K562 (cell line): ENCODE data around the gene RNLS. TPM values are rescaled to one million over a fixed set of nuclear protein-coding genes. Genes with fewer than 3 reads are reported as not detected.

Experiments
- ATAC-seq: fragments of 200-7000 bp; cut with Tn5 transposase; 3 replicates; pipeline ENCODE4 v1.9.1; 2020; ENCODE audit warnings: moderate library complexity
- BruUV-seq: library from RNA; stranded (reverse); fragments of 400-500 nt; replicated peaks from 2 replicates; lab custom pipeline; 2021; lab: Mats Ljungman, UMichigan
- CTCF ChIA-PET: fragments of 300-600 bp; formaldehyde crosslinking; extraction: SDS; loops from one replicate; lab custom pipeline; 2021; ENCODE audit warnings: low intra/inter-chr PET ratio; lab: Yijun Ruan, JAX
- POLR2A ChIA-PET: fragments of 300-600, 350-650 bp; sonication (Branson Sonifier 250); formaldehyde crosslinking; extraction: SDS; loops from one replicate; lab custom pipeline; 2021; ENCODE audit warnings: antibody characterized with exemption, inconsistent platforms; lab: Yijun Ruan, JAX
- DNase-seq, 4 experiments: peaks; one replicate each; pipeline versions ENCODE4 v3.0.0 to v3.0.0-alpha.2; 2011 to 2018; ENCODE audit warnings: low spot score in 3 of 4, mixed read lengths in 3 of 4; ENCODE audit errors: extremely low read depth in 1 of 4
- FAIRE-seq: peaks from 2 replicates; lab custom pipeline; 2011; peaks lifted over from hg19 to GRCh38; lab: Jason Lieb, UNC
- H2AFZ ChIP-seq: 2 replicates; pipeline ENCODE4 v1.6.0; 2011; ENCODE audit warnings: low read depth, low read length, control low read depth, inconsistent platforms
- H3K27ac ChIP-seq: fragments of 200-600 bp; 3 replicates; pipeline ENCODE4 v1.8.0; 2011; ENCODE audit warnings: low read depth, mild to moderate bottlenecking, control low read depth, inconsistent platforms, low read length, moderate library complexity, mixed read lengths; ENCODE audit errors: extremely low read depth
- H3K27me3 ChIP-seq, 2 experiments: fragments of 300-600 bp in 1 of 2; 2 replicates in 1 of 2; 3 replicates in 1 of 2; pipeline versions ENCODE4 v1.6.0 to v1.8.0; 2011; ENCODE audit warnings: inconsistent platforms in 2 of 2, low read length in 2 of 2, mild to moderate bottlenecking in 1 of 2, mixed read lengths in 1 of 2, moderate library complexity in 1 of 2; ENCODE audit not compliant: control insufficient read depth in 2 of 2, insufficient read depth in 2 of 2
- H3K36me3 ChIP-seq: fragments of 300-600 bp; 3 replicates; pipeline ENCODE4 v1.8.0; 2011; ENCODE audit warnings: mild to moderate bottlenecking, low read length, inconsistent platforms; ENCODE audit not compliant: control insufficient read depth, insufficient read depth
- H3K4me1 ChIP-seq, 2 experiments: fragments of 200-600 bp in 1 of 2; replicated peaks in 1 of 2; 2 replicates in 1 of 2; 3 replicates in 1 of 2; pipeline versions ENCODE4 v1.5.1 to v1.8.0; 2011; ENCODE audit warnings: inconsistent platforms in 2 of 2, low read length in 2 of 2, mild to moderate bottlenecking in 1 of 2, mixed read lengths in 1 of 2, moderate library complexity in 1 of 2; ENCODE audit not compliant: control insufficient read depth in 2 of 2, insufficient read depth in 2 of 2
- H3K4me2 ChIP-seq: 2 replicates; pipeline ENCODE4 v1.6.1; 2011; ENCODE audit warnings: low read length, control low read depth, inconsistent platforms, mixed read lengths; ENCODE audit not compliant: insufficient read depth
- H3K4me3 ChIP-seq: fragments of 200-600 bp; sonication (generic), shearing (Covaris generic); 2 replicates; pipeline ENCODE4 v1.5.1; 2016; ENCODE audit warnings: control low read depth, inconsistent platforms
- H3K79me2 ChIP-seq: fragments of 200-600 bp; 3 replicates; pipeline ENCODE4 v1.8.0; 2011; ENCODE audit warnings: low read length, inconsistent platforms; ENCODE audit not compliant: control insufficient read depth, insufficient read depth
- H3K9ac ChIP-seq, 2 experiments: 2 replicates each; pipeline versions ENCODE4 v1.6.0 to v1.6.1; 2011; ENCODE audit warnings: low read depth in 2 of 2, low read length in 2 of 2, control low read depth in 1 of 2, inconsistent platforms in 1 of 2, mild to moderate bottlenecking in 1 of 2, mixed read lengths in 1 of 2; ENCODE audit not compliant: insufficient read depth in 1 of 2
- H3K9me1 ChIP-seq: one replicate; pipeline ENCODE4 v1.6.0; 2011; ENCODE audit warnings: inconsistent platforms, mild to moderate bottlenecking, low read length, moderate library complexity; ENCODE audit not compliant: control insufficient read depth, insufficient read depth
- H3K9me3 ChIP-seq: replicated peaks from 2 replicates; pipeline ENCODE4 v1.5.1; 2011; ENCODE audit warnings: low read depth, low read length, inconsistent platforms; ENCODE audit not compliant: control insufficient read depth, insufficient read depth
- H4K20me1 ChIP-seq: replicated peaks from 2 replicates; pipeline ENCODE4 v1.6.1; 2011; ENCODE audit warnings: low read length, inconsistent platforms, mixed read lengths; ENCODE audit not compliant: control insufficient read depth, insufficient read depth
- CHD4 ChIP-seq: fragments of 200-600 bp; sonication (generic); IDR thresholded peaks from 3 replicates; pipeline ENCODE4 v1.6.1; 2012; ENCODE audit warnings: low read depth, mild to moderate bottlenecking, mixed read lengths, low read length, inconsistent platforms; ENCODE audit not compliant: insufficient read depth, insufficient replicate concordance, poor library complexity, severe bottlenecking
- ESRRA ChIP-seq: fragments of 450-650 bp; IDR thresholded peaks from 2 replicates; pipeline ENCODE4 v1.6.1; 2014; ENCODE audit warnings: low read depth, mild to moderate bottlenecking, moderate library complexity, borderline replicate concordance
- L3MBTL2 ChIP-seq: fragments of 450-650 bp; IDR thresholded peaks from 2 replicates; pipeline ENCODE4 v1.6.1; 2016; ENCODE audit warnings: mild to moderate bottlenecking, moderate library complexity
- MXD1 ChIP-seq: fragments of 250-450 bp; sonication (Bioruptor Pico); IDR thresholded peaks from 2 replicates; pipeline ENCODE4 v1.8.0; 2021; ENCODE audit warnings: borderline replicate concordance, mild to moderate bottlenecking, moderate library complexity; ENCODE audit not compliant: poor library complexity, severe bottlenecking
- NFRKB ChIP-seq: fragments of 450-650 bp; IDR thresholded peaks from 2 replicates; pipeline ENCODE4 v1.6.1; 2016; ENCODE audit warnings: low read depth
- POU5F1 ChIP-seq: fragments of 150-350 bp; IDR thresholded peaks from 2 replicates; pipeline ENCODE4 v1.6.1; 2014; ENCODE audit warnings: borderline replicate concordance, low read length, low read depth, mild to moderate bottlenecking; ENCODE audit not compliant: partially characterized antibody
- TARDBP ChIP-seq: fragments of 450-650 bp; IDR thresholded peaks from 2 replicates; pipeline ENCODE4 v1.6.1; 2016
- ZNF778 ChIP-seq: fragments of 450-650 bp; formaldehyde crosslinking; IDR thresholded peaks from 2 replicates; pipeline ENCODE4 v1.4.0; 2020; ENCODE audit warnings: mild to moderate bottlenecking, moderate library complexity
- WGBS: fragments of 100-300 bp; shearing (Covaris generic); methylation state at CpG from one replicate; pipeline ENCODE4 v1.1.6; 2016; ENCODE audit warnings: low coverage, mixed read lengths; ENCODE audit not compliant: insufficient coverage; ENCODE audit errors: missing lambda C conversion rate; 5-methylcytosine and 5-hydroxymethylcytosine counted together
- in situ Hi-C: fragments of 300-500 bp; cut with MboI; formaldehyde crosslinking; loops from 4 replicates; pipeline ENCODE4 v1.15.0; 2018; ENCODE audit warnings: inconsistent platforms, mixed read lengths
- intact Hi-C: fragments of 100-400 bp; cut with micrococcal nuclease; formaldehyde crosslinking; loops from 2 replicates; pipeline ENCODE4 v1.14.2; 2022
- polyA plus RNA-seq, 8 experiments: library from polyadenylated mRNA; depleted of rRNA in 4 of 8; stranded (reverse) in 5 of 8; unstranded in 3 of 8; fragments of >200 nt; fragmentation: Nextera tagmentation in 2 of 8; fragmentation: Illumina TruSeq in 1 of 8; extraction: Ambion mirVana in 2 of 8; extraction: Trizol in 1 of 8; gene quantifications; 2 replicates each; pipeline versions ENCODE4 v1.2.1 to v1.2.3, GENCODE V29; 2011 to 2014; ENCODE audit warnings: inconsistent platforms in 1 of 8, missing spikeins in 1 of 8
- total RNA-seq, 7 experiments: library from RNA; depleted of rRNA in 6 of 7; stranded (reverse); fragments of >200 nt in 6 of 7; fragmentation: Illumina TruSeq in 2 of 7; extraction: Trizol in 2 of 7; gene quantifications; 2 replicates each; pipeline versions ENCODE4 v1.2.1 to v1.2.3, GENCODE V29; 2011 to 2021; ENCODE audit warnings: low replicate concordance in 1 of 7
- TF ChIP-seq, protein P1 (sequence below): sonication (generic); formaldehyde crosslinking; IDR thresholded peaks from 2 replicates; pipeline ENCODE4 v1.8.0; 2022; ENCODE audit warnings: mild to moderate bottlenecking, missing genetic modification reagents

Gene RNLS
- total and polyA plus RNA-seq, 9 of the 15 experiments (the other 6 are each of a cell fraction or from before 2014, with no cell fraction given): 0.14 to 0.72 (median 0.41) TPM; not detected in 3

DNA sequence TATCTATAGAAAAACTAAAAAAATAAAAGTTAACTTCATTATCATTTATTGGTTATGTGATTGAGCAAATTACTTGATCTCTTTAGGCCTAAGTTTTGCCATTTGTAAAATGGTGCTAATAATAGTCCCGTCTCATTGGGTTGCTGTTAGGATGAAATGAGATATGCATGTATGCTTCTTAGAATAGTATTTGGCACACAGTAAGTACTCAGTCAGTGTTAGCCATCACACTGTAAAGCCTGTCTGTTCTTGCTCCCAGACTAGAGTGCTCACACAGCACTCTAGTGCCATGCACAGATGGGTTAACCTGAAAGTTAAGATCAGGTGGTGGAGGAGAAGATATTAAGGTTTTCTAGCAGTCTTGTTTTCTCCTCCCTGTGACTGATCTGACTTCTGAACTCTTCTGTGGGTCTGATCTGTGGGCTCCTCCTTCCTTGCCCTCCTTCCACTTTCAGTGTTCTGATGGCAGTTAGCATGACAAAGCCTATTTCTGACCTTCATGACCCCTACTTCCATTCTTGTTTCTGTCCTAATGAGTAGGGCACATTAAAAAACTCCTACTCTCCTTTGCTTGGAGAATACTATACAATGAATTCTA lies 167.5 kb downstream of the RNLS start:
- H3K9me3 ChIP-seq: no peaks in the 10 kb centered on the region
- TF ChIP-seq POU5F1: no peak
- no peak overlapping the region for H2AFZ ChIP-seq
- H3K4me1 ChIP-seq: no peaks in the 10 kb centered on the region
- ChIA-PET CTCF (no interaction called here), POLR2A (no interaction called here)
- FAIRE-seq (no peak), ATAC-seq (no peak), DNase-seq (no peak)
- no peaks in the 10 kb centered on the region for H4K20me1 ChIP-seq
- no peak overlapping the region for H3K27ac ChIP-seq
- H3K36me3 ChIP-seq: no peaks in the 10 kb centered on the region
- no peaks in the 10 kb centered on the region for H3K9me1 ChIP-seq
- no peaks in the 10 kb centered on the region for H3K27me3 ChIP-seq
- WGBS: 0% methylated on average over 1 of the region's 1 CpG
- no peak overlapping the region for H3K4me3 ChIP-seq
- BruUV-seq: no TSS peak
- no peak overlapping the region for H3K4me2 ChIP-seq
- intact Hi-C loops: no loop called here
- no peak overlapping the region for H3K9ac ChIP-seq
- in situ Hi-C loops: no loop called here
- no peaks in the 10 kb centered on the region for H3K79me2 ChIP-seq

DNA sequence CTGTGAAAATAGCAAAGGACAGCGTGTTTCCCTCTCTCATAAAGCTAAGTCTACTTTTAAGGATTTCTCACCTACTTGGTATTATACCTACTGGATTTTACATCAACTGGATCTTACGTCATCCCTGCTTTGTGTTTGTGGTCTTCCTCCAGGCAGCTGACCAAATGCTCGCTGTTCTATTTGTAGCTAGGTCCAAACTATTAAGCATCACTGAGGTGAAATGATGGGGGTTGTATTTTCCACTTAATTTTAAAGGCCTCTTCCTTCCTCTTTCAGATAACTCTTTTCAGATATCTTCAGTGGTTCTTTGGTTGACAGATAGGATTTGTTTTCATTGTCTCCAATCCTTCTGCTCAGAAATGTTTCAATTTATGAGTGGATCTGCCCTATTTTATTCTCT lies 169.7 kb downstream of the RNLS start:
- ATAC-seq (no peak), DNase-seq (no peak), FAIRE-seq (no peak)
- no peaks in the 10 kb centered on the region for H3K4me1 ChIP-seq
- H3K4me3 ChIP-seq: no peak overlapping the region
- intact Hi-C loops: no loop called here
- no peaks in the 10 kb centered on the region for H3K36me3 ChIP-seq
- BruUV-seq: no TSS peak
- 0% methylated on average over 3 of the region's 3 CpGs for WGBS
- no peak overlapping the region for H3K9ac ChIP-seq
- CTCF ChIA-PET: no interaction called here
- H3K9me3 ChIP-seq: no peaks in the 10 kb centered on the region
- no peaks in the 10 kb centered on the region for H3K27me3 ChIP-seq
- in situ Hi-C loops: no loop called here
- no peaks in the 10 kb centered on the region for H4K20me1 ChIP-seq
- H3K27ac ChIP-seq: no peak overlapping the region
- H3K79me2 ChIP-seq: no peaks in the 10 kb centered on the region
- POLR2A ChIA-PET: no interaction called here
- no peak overlapping the region for H2AFZ ChIP-seq
- no peaks in the 10 kb centered on the region for H3K9me1 ChIP-seq
- H3K4me2 ChIP-seq: no peak overlapping the region
- no peak for TF ChIP-seq L3MBTL2
- TF ChIP-seq MXD1 (CRISPR knock-in tag): no peak
- TF ChIP-seq, protein P1, sequence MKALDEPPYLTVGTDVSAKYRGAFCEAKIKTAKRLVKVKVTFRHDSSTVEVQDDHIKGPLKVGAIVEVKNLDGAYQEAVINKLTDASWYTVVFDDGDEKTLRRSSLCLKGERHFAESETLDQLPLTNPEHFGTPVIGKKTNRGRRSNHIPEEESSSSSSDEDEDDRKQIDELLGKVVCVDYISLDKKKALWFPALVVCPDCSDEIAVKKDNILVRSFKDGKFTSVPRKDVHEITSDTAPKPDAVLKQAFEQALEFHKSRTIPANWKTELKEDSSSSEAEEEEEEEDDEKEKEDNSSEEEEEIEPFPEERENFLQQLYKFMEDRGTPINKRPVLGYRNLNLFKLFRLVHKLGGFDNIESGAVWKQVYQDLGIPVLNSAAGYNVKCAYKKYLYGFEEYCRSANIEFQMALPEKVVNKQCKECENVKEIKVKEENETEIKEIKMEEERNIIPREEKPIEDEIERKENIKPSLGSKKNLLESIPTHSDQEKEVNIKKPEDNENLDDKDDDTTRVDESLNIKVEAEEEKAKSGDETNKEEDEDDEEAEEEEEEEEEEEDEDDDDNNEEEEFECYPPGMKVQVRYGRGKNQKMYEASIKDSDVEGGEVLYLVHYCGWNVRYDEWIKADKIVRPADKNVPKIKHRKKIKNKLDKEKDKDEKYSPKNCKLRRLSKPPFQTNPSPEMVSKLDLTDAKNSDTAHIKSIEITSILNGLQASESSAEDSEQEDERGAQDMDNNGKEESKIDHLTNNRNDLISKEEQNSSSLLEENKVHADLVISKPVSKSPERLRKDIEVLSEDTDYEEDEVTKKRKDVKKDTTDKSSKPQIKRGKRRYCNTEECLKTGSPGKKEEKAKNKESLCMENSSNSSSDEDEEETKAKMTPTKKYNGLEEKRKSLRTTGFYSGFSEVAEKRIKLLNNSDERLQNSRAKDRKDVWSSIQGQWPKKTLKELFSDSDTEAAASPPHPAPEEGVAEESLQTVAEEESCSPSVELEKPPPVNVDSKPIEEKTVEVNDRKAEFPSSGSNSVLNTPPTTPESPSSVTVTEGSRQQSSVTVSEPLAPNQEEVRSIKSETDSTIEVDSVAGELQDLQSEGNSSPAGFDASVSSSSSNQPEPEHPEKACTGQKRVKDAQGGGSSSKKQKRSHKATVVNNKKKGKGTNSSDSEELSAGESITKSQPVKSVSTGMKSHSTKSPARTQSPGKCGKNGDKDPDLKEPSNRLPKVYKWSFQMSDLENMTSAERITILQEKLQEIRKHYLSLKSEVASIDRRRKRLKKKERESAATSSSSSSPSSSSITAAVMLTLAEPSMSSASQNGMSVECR (CRISPR knock-in tag): no peak
- TF ChIP-seq CHD4: no peak
- TF ChIP-seq NFRKB: no peak
- TF ChIP-seq ESRRA: no peak
- no peak for TF ChIP-seq TARDBP
- TF ChIP-seq ZNF778 (CRISPR knock-in tag): no peak
